ENCODE data around the gene LMAN1L. TPM values are rescaled to one million over a fixed set of nuclear protein-coding genes. Genes with fewer than 3 reads are reported as not detected.

The LMAN1L gene
- total RNA-seq, 1 donor from 2014 or later = not detected

DNA sequence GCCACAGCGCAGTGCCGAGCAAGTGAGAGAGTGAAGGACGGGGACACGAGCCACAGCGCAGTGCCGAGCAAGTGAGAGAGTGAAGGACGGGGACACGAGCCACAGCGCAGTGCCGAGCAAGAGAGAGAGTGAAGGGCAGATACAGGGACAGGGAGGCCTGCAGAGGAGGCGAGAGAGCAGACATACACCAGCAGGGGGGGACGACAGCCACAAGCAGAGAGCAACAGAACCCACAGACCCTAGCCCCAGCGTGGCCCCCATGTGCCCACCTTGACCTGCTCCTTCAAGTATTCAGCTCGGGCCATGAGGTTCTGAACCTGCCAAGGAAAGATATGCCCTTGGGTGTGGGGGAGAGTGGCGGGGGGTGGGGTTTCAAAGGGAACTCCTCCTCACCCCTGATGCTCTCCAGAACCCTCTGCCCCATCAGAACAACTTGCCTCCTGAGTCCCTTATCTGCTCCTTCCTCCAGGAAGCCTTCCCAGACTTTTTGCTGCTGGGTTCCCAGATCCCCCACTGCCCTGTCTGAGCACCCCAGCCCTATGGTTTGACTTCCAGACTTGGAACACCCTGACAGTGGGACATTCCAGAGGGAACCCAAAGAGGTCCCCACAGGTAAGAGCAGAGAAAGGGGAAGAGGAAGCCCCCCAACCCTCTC, 25.0 kb downstream of the LMAN1L start:
- no peak for DNase-seq (ENCODE audit: low read depth in 2 of 2)

DNA sequence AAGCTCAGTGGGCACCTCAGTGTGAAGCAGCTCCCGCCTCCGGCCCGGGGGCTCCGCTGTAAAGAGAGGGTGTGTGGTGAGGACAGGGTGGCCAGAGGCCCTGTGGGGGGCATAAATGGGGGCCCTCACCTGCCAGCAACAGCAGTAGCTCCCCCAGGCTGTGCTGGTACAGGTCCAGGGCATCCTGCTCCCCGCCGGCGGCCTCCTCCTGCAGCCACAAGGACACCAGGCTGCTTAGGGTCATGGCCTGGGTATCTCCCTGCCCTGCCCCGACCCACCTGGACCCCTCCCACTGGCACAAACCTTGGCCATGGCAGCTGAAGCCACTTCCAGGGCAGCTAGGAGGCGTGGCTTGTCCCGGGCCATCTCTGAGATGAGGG, 25.5 kb downstream of the LMAN1L start:
- no peak for DNase-seq (ENCODE audit: low read depth in 2 of 2)

DNA sequence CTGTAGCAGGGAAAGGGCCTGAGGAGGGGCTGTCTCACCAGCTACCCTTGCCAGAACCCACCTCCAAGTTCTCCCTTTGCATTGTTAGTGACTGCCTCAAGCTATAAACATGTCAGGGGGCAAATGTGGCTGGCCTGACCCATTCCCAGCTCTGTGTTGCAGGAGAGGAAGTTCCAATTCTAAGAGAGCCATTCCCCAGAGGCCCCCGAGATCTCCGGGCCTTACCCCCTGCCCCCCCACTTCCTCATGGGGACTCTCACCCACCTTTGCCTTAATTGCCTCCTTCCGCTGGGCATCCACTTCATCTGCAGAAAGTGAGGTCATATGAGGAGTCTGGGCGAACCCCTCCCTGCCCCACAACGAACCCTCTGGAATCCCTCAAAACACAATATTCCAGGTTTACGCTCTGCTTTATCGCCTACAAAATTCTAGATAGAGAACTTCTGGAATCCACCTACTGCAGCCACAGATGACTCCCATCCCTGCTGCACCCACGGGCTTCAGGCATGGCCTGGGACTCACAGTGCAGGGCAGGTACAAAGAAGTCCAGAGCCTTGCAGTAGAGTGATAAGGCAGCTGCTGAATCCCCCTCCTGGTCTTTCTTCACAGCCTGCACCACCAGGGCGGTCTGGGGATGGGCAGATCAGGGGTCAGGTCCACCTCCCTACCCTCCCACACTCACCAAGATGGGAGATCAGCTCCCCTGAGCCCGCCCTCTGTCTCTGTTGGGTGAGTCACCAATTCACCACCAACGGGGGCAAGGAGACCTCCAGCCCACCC, 26.3 kb downstream of the LMAN1L start:
- no peak for DNase-seq (ENCODE audit: low read depth in 2 of 2)

DNA sequence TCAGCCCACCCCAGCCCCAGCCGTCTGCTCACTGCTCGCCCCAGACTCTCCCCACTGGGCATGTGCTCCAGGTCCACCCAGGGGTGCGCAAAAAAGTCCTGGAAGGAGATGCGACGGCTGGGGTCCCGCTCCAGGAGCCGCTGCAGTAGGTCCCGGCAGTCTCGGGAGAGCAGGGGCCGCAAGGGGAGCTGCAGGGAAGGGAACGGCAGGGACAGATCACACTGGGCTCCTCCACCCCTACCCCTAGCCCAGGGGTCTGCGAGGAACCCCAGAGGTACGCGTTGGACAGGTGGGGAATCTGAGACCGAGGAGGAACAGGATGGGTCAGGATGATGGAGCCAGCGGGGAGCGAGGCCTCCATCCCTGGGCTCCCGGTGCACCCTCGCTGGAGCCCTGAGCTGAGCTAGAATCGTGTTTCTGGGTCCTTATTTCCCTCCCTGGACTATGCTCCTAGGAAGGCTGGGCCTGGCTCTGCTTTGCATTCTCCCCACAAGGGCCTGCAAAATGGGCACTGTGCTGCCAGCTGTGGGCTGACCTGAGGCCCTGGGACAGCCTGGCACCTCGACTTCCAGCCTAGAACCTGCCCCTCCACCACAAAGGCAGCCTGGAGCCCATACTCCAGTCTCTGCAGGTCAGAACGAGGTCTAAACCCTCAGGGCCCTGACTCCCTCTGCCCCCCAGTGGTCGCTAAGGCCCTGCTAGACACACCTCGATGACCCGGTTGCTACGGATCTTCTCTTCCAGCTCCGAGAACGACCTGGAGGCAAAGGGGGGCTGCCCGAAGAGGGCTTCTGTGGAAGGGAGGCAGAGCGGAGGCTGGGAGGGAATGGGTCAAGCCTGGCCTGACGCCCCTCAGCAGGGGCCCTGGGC, 27.1 kb downstream of the LMAN1L start:
- no peak for DNase-seq (ENCODE audit: low read depth in 2 of 2)

DNA sequence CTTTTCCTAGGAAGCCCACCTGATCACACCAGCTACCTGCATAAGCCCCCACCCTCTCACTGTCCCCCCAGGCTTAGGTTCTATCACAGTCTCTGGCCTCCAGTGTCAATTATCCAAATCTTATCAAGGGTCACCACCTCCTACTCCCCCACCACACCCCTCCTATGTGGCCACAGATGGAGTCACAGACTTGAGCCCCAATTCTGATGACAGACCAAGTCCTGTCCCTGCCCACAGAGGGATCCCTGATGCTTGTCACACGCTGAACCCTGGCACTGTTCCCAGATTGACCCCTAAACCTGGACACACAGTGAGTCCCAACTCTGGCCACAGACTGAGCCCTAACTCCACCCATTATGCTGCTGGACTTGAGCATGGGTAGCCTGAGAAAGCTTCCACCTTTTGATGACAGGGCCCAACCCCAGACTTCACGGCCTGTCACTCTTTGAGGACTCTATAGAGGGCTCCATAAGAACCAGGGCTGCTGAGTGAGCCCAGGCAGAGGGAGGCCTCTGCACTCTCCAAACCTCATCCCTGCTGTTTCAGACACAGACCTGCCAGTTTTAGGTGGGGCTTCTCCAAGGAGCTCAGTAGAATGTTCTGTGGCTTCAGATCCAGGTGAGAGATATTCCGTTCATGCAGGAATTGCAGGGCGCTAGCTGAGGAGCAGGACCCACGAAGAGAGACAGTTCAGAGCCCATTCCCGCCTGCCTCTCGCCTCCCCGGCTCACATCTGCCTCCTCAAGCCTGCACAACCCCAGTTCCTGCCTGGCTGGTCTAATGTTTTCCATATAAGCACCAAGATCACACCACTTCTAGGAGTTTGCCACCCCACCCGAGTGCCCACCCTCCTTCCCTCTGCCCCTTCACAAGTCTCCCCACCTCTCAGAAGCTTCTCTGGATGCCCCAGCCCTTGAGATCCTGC, 28.5 kb downstream of the LMAN1L start:
- no peak for DNase-seq (ENCODE audit: low read depth in 2 of 2)

DNA sequence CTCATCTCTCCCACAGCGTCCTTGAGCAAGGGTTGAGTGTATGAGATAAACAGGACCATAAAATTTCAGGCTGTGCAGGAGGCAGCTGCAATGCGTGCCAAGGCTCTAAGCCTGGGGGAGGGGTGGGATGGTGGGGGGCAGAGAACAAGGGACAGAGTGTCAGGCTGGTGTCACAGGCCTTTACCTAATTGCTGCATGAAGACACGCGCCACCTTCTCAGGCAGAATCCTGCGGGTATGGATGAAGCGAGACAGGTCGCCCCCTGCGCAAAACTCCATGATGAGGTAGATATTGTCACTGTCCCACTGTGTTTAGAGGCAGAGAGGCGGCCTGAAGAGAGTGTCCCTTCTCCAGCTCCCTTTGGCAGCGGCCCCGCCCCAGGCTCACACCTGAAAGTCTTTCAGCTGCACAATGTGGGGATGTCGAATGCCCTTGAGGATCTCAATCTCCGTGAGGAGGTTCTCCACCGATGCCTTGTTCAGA, 29.3 kb downstream of the LMAN1L start:
- DNase-seq (ENCODE audit: low read depth in 2 of 2) = no peak

DNA sequence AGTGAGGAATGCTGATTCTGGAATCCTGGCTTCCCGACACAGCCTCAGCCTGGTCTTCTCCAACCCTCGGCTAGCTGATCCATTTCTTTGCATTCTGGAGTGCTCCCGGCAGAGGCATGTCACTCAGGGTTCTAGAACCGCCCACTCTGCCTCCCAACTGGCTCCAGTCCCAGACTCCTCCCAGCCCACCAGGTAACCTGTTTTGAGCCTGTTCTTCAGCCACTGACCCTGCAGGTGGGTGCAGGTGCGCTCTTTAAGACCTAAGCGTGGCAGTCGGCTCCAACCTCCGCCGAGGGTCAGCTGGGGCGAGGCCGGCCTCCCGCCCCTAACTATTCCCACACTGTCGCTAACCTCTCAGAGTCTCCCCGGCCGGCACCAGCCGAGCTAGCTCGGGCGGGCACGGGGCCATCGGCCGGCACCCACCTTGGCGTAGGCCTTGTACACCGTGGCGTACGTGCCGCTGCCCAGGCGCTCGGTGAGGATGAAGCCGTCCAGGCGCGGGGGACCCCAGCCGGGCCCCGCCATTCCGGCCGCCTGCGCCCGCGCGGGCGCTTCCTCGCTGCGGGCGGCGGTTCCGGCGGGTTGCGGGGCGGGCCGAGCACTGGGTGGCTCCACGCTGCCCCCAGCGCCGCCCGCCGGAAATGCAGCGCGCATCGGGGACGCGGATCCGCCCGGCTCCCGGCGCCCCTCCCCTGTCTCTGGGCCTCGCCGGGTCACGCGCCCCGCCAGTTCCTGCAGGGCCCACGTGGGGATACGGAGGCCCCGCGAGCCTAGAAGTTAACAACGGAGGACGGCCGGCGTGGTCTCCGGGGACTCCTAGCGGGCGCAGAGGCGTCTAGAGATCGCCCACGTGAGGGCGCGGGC, 30.2 kb downstream of the LMAN1L start, which contains the start of gene ULK3:
TSS of gene ULK3 (minus strand) at position 576 of the 864 bp plus-strand sequence. CDS start at position 525, 51 bp downstream.
- peak; percentile 40 to 85 for DNase-seq (ENCODE audit: low read depth in 2 of 2)

DNA sequence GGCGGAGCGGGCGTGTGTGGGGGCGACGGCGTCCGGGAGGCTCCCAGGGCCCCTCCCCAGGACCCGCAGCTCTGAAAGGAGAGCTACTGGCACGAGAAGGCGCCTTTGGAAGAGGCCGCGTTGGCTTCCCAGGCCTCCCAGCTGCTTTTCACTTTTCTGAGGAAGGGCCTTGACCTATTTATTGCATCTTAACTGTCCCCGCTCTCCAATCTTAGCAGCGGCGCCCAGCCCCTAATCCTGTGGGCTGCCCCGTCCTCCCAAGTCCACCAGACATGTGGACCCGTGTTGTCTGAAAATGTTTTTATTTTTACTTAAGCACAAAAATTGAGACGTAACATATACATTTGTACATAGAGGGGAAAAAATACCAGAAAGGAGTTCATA, 30.8 kb downstream of the LMAN1L start:
- no peak for DNase-seq (ENCODE audit: low read depth in 2 of 2)

DNA sequence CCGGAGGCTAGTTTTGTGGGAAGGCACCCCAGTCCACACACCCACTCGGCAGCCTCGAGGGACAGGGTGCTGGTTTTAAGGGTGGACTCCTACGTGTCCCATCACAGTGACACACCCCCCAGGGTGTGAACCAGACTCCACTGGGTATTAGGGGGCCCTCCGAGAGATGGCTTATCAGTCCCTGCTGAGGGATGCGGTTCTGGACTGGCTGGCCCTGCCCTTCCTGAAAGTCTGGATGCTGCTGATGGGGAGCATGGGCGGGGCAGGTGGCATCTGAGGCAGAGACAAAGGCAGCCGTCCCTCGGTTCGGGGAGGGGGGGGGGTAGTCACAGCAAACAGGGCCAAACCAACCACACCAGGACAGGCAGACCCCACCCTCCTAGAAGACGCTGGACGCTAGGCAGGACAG, 31.3 kb downstream of the LMAN1L start:
- DNase-seq (ENCODE audit: low read depth in 2 of 2) = no peak

DNA sequence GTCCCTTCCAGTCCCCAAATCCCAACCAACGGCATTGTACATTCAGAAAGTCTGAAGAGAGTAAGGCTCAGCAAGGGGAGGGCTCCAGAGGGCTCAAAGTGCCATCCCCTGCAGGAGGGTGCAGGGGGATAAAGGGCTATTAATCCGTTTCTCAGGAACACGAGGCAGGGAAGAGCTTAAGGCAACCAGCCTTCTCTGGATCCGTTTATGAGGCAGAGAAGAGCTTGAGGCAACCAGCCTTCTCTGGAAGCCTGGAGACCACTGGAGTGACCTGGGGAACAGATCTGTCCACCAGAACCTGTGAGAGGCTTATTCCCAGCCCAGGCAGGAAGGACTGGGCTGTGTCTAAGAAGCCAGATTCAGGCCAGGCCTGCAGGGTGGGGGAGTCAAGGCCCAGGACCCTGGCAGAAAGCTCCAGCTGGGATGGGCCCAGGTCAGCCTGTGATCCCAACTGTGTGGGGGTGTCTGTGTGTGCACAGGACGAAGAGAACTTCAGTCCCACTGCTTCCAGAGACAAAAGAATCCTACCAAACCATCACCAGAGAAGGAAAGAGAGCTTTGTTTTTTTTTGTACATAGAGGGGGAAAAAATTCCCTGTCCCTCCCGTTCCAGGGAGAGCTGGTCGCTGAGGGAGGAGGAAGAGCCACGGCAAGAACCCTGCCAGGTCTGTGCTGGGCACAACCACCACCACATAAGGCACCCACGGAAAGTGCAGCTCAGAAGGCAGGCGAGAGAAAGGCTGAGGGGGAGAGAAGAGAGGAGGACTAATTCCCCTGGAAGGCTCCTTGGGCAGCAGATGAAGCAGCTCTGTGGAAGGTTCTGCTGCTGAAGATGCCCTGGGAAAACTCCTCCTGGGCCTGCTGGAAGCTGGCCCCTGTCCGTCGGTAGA, 31.9 kb downstream of the LMAN1L start:
- DNase-seq (ENCODE audit: low read depth in 2 of 2) = no peak

DNA sequence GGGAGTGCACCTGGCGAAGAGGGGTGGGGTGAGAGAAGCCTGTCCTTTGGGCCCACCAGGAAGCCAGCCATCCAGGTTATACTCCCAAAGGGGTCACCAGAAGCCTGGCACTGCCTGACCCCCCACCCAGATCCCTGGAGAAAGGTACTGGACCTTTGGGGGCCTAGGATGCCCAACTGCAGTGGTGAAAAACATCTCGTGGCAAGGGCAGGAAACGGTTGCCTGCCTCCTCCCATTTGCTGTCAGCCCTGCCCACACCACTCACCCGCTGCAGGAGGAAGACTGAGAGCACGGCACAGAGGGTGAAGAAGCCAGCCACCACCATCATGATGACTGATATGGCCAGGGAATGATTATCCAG, 32.6 kb downstream of the LMAN1L start:
- no peak for DNase-seq (ENCODE audit: low read depth in 2 of 2)

DNA sequence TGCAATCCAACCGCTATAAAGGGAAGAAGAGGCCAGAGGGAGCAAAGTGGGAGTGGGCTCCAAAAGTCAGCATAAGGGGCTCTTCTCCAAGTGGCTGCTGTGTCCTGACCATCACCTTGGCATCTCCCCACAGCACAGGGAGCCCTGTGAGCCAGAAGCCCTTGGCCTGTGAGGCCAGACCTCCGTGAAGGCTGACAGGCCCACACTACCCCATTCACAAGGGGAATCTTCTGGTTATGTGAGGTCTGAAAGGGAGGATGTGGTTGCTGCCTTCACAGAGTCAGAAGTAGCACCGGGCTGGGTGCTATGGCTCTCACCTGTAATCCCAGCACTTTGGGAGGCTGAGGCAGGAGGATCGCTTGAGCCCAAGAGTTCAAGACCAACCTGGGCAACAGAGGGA, 32.9 kb downstream of the LMAN1L start:
- DNase-seq (ENCODE audit: low read depth in 2 of 2) = no peak

DNA sequence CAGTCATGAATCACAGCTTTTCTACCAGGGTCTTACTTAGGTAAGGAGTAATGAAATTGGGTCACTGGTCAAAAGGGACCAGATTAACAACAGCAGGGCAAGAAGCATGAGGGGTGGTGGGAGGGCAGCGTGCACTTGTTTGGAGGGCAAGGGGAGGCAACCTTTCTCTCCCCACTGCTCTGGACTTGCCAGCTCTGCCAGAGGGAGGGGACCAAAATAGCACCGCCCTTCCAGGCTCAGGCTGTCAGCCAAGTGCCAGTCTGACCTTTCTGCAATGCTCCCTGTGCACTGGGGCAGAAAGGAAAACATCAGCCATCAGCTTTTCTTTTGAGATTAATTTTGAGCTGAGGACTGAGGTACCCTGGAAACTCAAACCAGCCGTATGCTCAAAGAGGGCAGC, 34.8 kb downstream of the LMAN1L start:
- DNase-seq (ENCODE audit: low read depth in 2 of 2) = no peak

DNA sequence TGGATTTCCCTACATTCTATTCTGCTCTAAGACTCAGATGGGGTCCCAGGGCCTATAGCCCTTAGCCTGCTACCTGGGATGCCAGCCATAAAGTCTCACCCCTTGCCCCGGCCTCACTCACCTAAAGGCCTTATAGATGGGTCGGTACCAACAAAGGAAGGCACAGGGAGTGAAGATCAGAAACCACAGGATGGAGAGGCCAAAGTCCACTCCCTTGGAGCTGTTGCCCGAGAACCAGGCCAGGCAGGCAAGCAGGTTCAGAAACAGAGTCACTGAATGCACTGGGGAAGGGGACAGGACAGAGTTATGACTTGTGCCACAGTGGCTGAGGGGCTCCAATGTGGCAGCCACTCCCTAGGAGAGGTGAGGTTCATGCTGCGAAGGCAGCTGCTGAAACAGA, 37.8 kb downstream of the LMAN1L start:
- DNase-seq (ENCODE audit: low read depth in 2 of 2) = no peak

DNA sequence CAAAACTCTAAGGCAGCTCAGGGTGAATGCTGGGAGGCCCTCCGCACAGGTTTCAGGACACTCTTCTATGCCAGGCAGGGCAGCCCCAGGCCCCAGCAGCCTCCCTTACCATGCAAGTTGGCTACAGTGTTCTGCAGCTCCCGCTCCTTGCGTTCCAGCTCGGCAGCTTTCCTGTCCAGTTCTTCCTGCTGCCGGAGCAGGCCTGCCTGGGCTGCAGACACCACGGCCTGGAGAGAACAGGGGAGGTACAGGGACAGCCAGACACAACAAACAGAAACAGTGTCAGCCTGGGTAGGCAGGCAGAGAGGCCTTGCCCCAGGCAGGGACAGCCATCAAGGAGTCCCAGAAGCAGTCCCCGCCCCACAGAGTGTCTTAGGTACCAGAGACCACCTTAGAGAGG, 39.3 kb downstream of the LMAN1L start:
- DNase-seq (ENCODE audit: low read depth in 2 of 2) = no peak

DNA sequence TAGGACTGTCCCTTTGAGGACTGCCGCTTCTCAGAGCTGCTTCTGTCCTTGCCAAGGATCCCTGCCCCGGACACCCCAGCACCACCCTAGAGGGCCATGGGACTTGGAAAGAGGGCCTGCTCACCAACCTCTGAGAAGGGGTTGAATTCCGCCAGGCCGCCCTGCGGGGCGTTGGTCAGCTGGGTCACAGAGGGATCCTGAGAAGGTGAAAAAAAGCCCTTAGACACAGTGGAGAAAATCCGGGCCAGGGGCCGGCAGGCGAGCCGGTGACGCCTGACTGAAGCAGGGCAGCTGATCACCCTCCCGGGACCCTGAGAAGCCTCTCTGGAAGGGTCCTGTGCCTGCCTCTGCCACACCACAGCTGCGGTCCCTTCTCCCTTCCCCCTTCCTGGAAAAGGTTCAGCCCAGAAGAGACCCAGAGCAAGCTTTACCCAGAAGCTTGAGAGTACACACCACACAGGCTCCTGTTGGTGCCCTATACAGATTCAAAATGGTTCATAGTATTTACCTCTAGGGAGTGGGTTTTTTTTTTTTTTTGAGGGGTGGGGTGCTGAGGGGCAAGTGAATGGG, 41.9 kb downstream of the LMAN1L start:
- no peak for DNase-seq (ENCODE audit: low read depth in 2 of 2)

DNA sequence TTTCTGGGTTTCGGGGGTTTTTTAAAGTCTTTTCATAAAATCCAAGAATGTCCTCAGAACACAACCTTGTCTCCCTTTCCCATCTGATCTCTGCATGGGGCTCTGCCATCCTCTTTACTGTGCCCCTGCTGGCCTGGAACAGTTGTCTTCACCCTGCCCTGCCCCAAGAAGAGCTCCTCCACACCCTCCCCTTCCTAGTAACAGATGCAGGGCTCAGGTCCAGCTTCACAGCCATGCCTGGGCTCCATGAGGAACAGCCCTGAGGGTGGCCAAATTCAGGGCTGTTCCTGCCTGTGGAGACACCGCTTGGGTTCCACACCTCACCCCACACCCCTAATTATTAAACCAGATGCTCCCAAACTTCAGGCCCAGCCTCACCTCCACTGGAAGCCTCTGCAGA, 43.2 kb downstream of the LMAN1L start:
- DNase-seq (ENCODE audit: low read depth in 2 of 2) = no peak

DNA sequence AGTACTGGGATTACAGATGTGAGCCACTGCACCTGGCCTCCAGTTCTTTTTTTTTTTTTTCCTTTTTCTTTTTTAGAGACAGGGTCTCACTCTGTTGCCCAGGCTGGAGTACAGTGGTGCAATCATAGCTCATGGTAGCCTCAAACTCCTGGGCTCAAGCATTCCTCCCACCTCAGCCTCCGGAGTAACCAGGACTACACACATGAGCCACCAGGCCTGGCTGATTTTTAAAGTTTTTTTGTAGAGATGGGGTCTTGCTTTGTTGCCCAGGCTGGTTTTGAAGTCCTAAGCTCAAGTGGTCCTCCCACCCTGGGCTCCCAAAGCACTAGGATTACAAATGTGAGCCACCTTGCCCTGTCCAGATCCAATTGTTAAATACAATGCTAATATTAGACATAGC, 43.9 kb downstream of the LMAN1L start:
- DNase-seq (ENCODE audit: low read depth in 2 of 2) = no peak
